ENCODE data around the gene SLCO4A1.

DNA sequence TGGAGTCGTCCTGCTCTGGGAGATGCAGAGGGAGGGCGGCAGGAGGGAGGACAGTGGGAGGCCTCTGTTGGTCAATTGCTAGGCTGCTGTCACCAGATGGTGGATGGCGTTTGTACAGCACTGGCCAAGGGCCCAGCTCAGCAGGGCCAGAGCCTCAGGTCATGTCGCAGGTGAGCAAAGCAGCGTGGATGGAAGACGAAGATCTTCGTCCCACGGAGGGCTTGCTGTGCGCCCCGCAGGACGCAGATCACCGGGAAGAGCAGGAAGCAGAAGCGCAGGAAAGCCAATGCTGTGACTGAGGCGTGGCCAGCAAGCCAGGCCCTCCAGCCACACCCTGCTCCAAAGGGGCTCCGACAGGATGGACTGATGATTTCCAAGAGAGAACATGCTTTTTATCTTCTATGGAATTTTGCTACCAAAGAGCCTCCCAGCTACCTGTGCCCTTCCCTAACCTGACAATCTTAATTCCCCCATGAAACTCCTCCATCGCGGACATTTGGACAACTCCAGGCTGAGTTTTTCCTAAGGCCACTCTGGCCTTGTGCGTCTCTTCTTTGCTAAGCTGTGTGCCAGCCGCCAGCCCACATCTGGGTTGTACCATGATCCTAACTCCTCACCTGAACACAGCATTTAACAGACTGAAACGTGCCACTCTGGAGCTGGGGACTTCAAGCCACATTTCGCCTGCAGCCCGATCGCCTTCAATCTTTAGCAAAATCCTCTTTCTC, 3.5 kb upstream of the SLCO4A1 start:
- TF ChIP-seq, protein P1, sequence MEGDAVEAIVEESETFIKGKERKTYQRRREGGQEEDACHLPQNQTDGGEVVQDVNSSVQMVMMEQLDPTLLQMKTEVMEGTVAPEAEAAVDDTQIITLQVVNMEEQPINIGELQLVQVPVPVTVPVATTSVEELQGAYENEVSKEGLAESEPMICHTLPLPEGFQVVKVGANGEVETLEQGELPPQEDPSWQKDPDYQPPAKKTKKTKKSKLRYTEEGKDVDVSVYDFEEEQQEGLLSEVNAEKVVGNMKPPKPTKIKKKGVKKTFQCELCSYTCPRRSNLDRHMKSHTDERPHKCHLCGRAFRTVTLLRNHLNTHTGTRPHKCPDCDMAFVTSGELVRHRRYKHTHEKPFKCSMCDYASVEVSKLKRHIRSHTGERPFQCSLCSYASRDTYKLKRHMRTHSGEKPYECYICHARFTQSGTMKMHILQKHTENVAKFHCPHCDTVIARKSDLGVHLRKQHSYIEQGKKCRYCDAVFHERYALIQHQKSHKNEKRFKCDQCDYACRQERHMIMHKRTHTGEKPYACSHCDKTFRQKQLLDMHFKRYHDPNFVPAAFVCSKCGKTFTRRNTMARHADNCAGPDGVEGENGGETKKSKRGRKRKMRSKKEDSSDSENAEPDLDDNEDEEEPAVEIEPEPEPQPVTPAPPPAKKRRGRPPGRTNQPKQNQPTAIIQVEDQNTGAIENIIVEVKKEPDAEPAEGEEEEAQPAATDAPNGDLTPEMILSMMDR (conservative IDR thresholded peaks at IDR 0.05; ENCODE audit: low read depth, low read length): no peak
- no peak for TF ChIP-seq EZH2 (IDR thresholded peaks at IDR 0.05; ENCODE audit: low read length, unreplicated experiment)
- TF ChIP-seq EZH2phosphoT487 (IDR thresholded peaks at IDR 0.05; ENCODE audit: borderline replicate concordance, low read length): no peak
